BJ (cell line): ENCODE measurements around the gene PPM1J. TPM values are rescaled to one million over a fixed set of nuclear protein-coding genes. Genes with fewer than 3 reads are reported as not detected.

Source experiments
- CTCF ChIA-PET: fragments of 350-600 bp; formaldehyde crosslinking; extraction: SDS; loops from one replicate; lab custom pipeline; 2021; ENCODE audit warnings: antibody characterized with exemption, inconsistent platforms; lab: Yijun Ruan, JAX
- POLR2A ChIA-PET: fragments of 300-600 bp; sonication (Branson Sonifier 250); formaldehyde crosslinking; extraction: SDS; loops from one replicate; lab custom pipeline; 2021; ENCODE audit warnings: antibody characterized with exemption; lab: Charles Lee
- DNase-seq: peaks from one replicate; pipeline ENCODE4 v3.0.0-alpha.2; 2011; ENCODE audit warnings: low read depth
- H3K27me3 ChIP-seq: 2 replicates; pipeline ENCODE4 v1.6.0; 2011; ENCODE audit warnings: low read length; ENCODE audit not compliant: control insufficient read depth, insufficient read depth
- H3K36me3 ChIP-seq: 2 replicates; pipeline ENCODE4 v1.5.1; 2011; ENCODE audit warnings: low read length; ENCODE audit not compliant: control insufficient read depth, insufficient read depth
- H3K4me3 ChIP-seq: 2 replicates; pipeline ENCODE4 v1.5.1; 2011; ENCODE audit warnings: low read depth, mild to moderate bottlenecking, control low read depth, low read length
- CTCF ChIP-seq: IDR thresholded peaks from 2 replicates; pipeline ENCODE4 v1.5.1; 2011; ENCODE audit warnings: low read depth, mild to moderate bottlenecking, control low read depth, inconsistent platforms, low read length, moderate library complexity; ENCODE audit not compliant: insufficient read depth
- polyA plus RNA-seq: library from polyadenylated mRNA; depleted of rRNA; stranded (reverse); fragments of >200 nt; gene quantifications from 2 replicates; pipeline ENCODE4 v1.2.3, GENCODE V29; 2011

PPM1J gene
- polyA plus RNA-seq, 1 experiment, result 1.4 TPM

GRCh38 chr1:112692681-112693080 lies 22.5 kb downstream of the PPM1J start:
- H3K36me3 ChIP-seq, result peaks cover 32% of the 10 kb centered on the region
- no peak for TF ChIP-seq CTCF
- DNase-seq, result no peak
- no peak overlapping the region for H3K4me3 ChIP-seq
- H3K27me3 ChIP-seq, result no peaks in the 10 kb centered on the region
- ChIA-PET CTCF (interaction anchor here (0.7 to 2.1 kb wide), 4 partner anchors 15 to 191 kb away, joined by 3 to 4 read pairs (median 3); partner anchors contain the start of genes MOV10 and RHOC), POLR2A (no interaction called here)

GRCh38 chr1:112689842-112690237 lies 25.3 kb downstream of the PPM1J start:
- ChIA-PET POLR2A (no interaction called here), CTCF (interaction anchor here (1.7 kb wide), 1 partner anchor 9 kb away, joined by 6 read pairs; no protein-coding TSS in a partner anchor)
- no peaks in the 10 kb centered on the region for H3K27me3 ChIP-seq
- H3K4me3 ChIP-seq, result no peak overlapping the region
- no peak for TF ChIP-seq CTCF
- no peak for DNase-seq
- H3K36me3 ChIP-seq, result peaks cover 26% of the 10 kb centered on the region

- TF ChIP-seq CTCF, result no peak
- H3K36me3 ChIP-seq, result peaks cover 22% of the 10 kb centered on the region
- no peak overlapping the region for H3K4me3 ChIP-seq
- no peaks in the 10 kb centered on the region for H3K27me3 ChIP-seq
- DNase-seq, result no peak
- CTCF ChIA-PET, result interaction anchor here (0.7 to 1.7 kb wide), 2 partner anchors 9 to 53 kb away, joined by 3 to 6 read pairs; no protein-coding TSS in a partner anchor
- POLR2A ChIA-PET, result no interaction called here
Observed at GRCh38 chr1:112689196-112689841, 25.8 kb downstream of the PPM1J start.

DNA sequence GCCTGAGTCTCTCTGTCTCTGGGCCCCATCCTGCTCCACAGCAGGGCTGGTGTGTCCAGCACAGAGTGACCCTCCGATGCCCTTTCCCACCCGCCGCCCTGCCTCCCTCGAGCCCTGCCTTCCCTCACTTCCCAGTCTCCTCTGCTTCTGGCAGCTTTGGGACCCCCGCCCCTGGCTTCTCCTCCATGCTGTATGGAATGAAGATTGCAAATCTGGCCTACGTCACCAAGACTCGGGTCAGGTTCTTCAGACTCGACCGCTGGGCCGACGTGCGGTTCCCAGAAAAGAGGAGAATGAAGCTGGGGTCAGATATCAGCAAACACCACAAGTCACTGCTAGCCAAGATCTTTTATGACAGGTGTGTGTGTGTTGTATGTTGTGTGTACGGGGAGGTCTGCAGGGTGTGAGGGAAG lies 26.3 kb downstream of the PPM1J start:
- no peak overlapping the region for H3K4me3 ChIP-seq
- no peak for TF ChIP-seq CTCF
- H3K27me3 ChIP-seq, result no peaks in the 10 kb centered on the region
- H3K36me3 ChIP-seq, result peaks cover 17% of the 10 kb centered on the region
- DNase-seq, result no peak
- CTCF ChIA-PET, result interaction anchor here (0.7 to 1.7 kb wide), 2 partner anchors 10 to 52 kb away, joined by 3 to 6 read pairs; no protein-coding TSS in a partner anchor
- POLR2A ChIA-PET, result no interaction called here

GRCh38 chr1:112687785-112688496 lies 27.2 kb downstream of the PPM1J start:
- no peak for TF ChIP-seq CTCF
- no peak overlapping the region for H3K4me3 ChIP-seq
- no peaks in the 10 kb centered on the region for H3K27me3 ChIP-seq
- DNase-seq, result no peak
- peaks cover 16% of the 10 kb centered on the region for H3K36me3 ChIP-seq
- ChIA-PET CTCF (interaction anchor here (1.7 kb wide), 1 partner anchor 11 kb away, joined by 6 read pairs; no protein-coding TSS in a partner anchor), POLR2A (no interaction called here)
